ENCODE measurements around the gene FHOD1. TPM values are rescaled to one million over a fixed set of nuclear protein-coding genes. Genes with fewer than 3 reads are reported as not detected.

The FHOD1 gene
- total RNA-seq, 4 donors from 2014 or later = 13.3 to 64.4 (median 38.8) TPM

GRCh38 chr16:67283039-67283825, 36.0 kb upstream of the FHOD1 start:
- Histone ChIP-seq H3K27ac (no peak overlapping the region), H3K27me3 (no peaks in the 10 kb centered on the region), H3K9me3 (no peaks in the 10 kb centered on the region), H3K4me3 (no peak overlapping the region), H3K36me3 (no peaks in the 10 kb centered on the region), H3K4me1 (peaks cover 0 to 13% (median 6%) of the 10 kb centered on the region in 4 donors)
- no peak for DNase-seq
- TF ChIP-seq POLR2A (IDR thresholded peaks at IDR 0.05) (no peak), CTCF (IDR thresholded peaks at IDR 0.05) (no peak)

- no peak for TF ChIP-seq POLR2A (IDR thresholded peaks at IDR 0.05)
- Histone ChIP-seq H3K4me3 (no peak overlapping the region), H3K4me1 (peaks cover 0 to 21% (median 7%) of the 10 kb centered on the region in 4 donors), H3K9me3 (no peaks in the 10 kb centered on the region), H3K36me3 (no peaks in the 10 kb centered on the region), H3K27me3 (no peaks in the 10 kb centered on the region), H3K27ac (no peak overlapping the region)
- DNase-seq = no peak
These were observed 35.1 kb upstream of the FHOD1 start for GRCh38 chr16:67282447-67282805.

GRCh38 chr16:67281536-67282446, 34.5 kb upstream of the FHOD1 start:
- TF ChIP-seq CTCF (IDR thresholded peaks at IDR 0.05) = no peak
- no peak for TF ChIP-seq POLR2A (IDR thresholded peaks at IDR 0.05)
- H3K36me3 ChIP-seq = no peaks in the 10 kb centered on the region

GRCh38 chr16:67280090-67281015, 33.1 kb upstream of the FHOD1 start:
- TF ChIP-seq CTCF (IDR thresholded peaks at IDR 0.05) = no peak
- no peak for TF ChIP-seq POLR2A (IDR thresholded peaks at IDR 0.05)
- no peak overlapping the region for H3K27ac ChIP-seq
- H3K27me3 ChIP-seq = no peaks in the 10 kb centered on the region
- DNase-seq = no peak
- no peaks in the 10 kb centered on the region for H3K36me3 ChIP-seq
- peak overlapping the region in 1 of 4 donors; percentile 95 for H3K4me3 ChIP-seq
- peaks cover 0 to 27% (median 7%) of the 10 kb centered on the region in 4 donors for H3K4me1 ChIP-seq
- no peaks in the 10 kb centered on the region for H3K9me3 ChIP-seq

More at GRCh38 chr16:67281536-67282446, 34.5 kb upstream of the FHOD1 start:
- no peak overlapping the region for H3K27ac ChIP-seq
- DNase-seq = no peak
- no peak overlapping the region for H3K4me3 ChIP-seq
- H3K4me1 ChIP-seq = peaks cover 0 to 27% (median 7%) of the 10 kb centered on the region in 4 donors
- no peaks in the 10 kb centered on the region for H3K27me3 ChIP-seq
- no peaks in the 10 kb centered on the region for H3K9me3 ChIP-seq

GRCh38 chr16:67279296-67280089, 32.2 kb upstream of the FHOD1 start, which contains the start of gene PLEKHG4:
Gene PLEKHG4, plus strand, starts transcription at chr16:67279532. Its CDS starts 513 bp downstream, at chr16:67280045.
- peak within 1 kb of the TSS; percentile 33 to 75 (median 61) for H3K27ac ChIP-seq
- no peak for TF ChIP-seq POLR2A (IDR thresholded peaks at IDR 0.05)
- TF ChIP-seq CTCF (IDR thresholded peaks at IDR 0.05) = peak; percentile 78 to 96 (median 92)
- DNase-seq = peak; percentile 61 to 88 (median 87)
- no peaks in the 10 kb centered on the region for H3K9me3 ChIP-seq
- H3K27me3 ChIP-seq = no peaks in the 10 kb centered on the region
- peaks cover 0 to 27% (median 7%) of the 10 kb centered on the region in 4 donors for H3K4me1 ChIP-seq
- H3K4me3 ChIP-seq = peak within 1 kb of the TSS; percentile 65 to 95 (median 85)
- H3K36me3 ChIP-seq = no peaks in the 10 kb centered on the region

Data from Peyer's patch (tissue), 4 donors.